NOMO-1 treated with dmso at 0.1 percent for 144 hours (cell line): ENCODE measurements around the gene TRMT6.
A peak's percentile ranks its signal among the peaks of the same experiment; 100 is the strongest.

Source experiments
- DNase-seq: peaks from one replicate; lab custom pipeline; 2025; ENCODE audit not compliant: unreplicated experiment; lab: John Stamatoyannopoulos, UW

Gene TRMT6

DNA sequence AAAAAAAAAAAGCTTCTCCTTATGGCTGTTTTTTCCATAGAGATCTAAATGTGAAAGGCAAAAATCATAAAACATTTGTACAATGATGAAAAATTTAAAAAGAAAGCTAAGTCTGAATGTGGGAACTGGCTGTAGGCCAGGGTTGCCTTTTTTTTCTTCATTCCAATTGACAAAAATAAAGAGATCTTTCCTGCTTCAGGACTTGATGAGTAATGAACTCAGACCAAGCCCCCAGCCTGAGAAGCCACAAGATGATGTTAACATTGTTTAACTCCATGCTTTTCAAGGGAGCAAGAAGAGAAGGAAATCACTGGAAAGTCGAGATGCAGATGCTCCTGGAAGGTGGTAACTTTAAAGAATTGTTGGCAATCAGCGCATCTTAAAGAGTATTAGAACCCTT is 41.4 kb downstream of the TRMT6 start:
- DNase-seq, result no peak

- DNase-seq, result no peak
Measured at GRCh38 chr20:5900908-5901307, 49.4 kb downstream of the TRMT6 start.

GRCh38 chr20:5899444-5899843 is 50.9 kb downstream of the TRMT6 start:
- no peak for DNase-seq

DNA sequence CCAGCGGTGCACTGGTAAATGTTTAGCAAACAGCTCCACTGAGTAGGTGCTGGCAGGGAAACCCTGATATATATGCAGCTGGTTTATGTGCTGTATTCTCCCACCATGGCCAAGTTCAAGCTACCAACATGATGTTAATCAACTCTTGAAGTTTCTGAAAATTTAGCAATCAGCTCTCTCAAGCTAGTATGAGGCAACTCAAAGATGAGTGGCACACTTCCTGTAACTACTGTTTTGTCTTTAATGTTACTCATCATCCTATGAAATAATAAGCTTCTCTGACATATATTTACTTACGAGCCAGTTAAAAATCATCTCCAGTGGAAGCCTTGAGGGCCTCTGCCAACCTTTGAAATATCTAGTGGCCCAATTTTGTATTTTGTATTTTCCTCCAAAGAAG is 54.7 kb downstream of the TRMT6 start:
- DNase-seq, result peak; percentile 20

GRCh38 chr20:5893621-5894020 is 56.7 kb downstream of the TRMT6 start:
- no peak for DNase-seq

DNA sequence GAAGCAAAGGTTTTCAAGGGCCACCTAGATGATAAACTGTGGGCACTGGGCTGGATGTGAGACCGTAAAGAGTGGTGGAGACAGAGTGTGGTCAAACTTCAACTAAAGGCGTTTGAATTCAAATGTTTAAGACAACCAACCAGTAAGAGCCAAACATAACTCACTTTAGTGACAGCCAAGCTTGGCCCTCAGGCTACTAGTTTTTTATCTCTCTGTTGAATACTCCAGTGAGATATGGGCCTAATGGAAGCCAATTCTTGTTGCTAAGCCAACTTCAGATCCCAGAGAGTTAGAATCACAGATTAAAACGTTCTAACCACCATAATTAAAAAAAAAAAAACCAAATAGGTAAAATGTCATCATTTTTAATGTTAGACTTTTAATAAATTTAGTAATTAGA is 57.3 kb downstream of the TRMT6 start:
- no peak for DNase-seq

GRCh38 chr20:5890773-5891441 is 59.4 kb downstream of the TRMT6 start:
- DNase-seq, result no peak

DNA sequence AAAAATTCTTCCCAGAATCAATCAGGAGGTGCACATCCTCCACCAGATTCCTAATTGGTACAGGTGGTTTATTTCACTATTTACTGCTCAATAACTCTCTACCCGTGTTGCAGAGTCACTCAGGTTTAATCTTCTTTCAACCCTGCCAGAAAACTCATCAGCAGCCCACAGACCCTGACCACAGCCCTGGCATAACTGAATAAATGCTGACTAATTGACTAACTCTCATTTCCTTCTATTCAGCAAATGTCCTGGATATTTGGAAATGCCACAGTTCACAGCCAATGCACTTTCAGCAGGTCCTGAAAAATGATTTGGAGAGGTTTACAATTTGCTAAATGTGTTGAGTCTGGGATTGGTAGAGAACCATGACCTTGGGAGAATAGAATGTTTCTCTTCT is 62.3 kb downstream of the TRMT6 start:
- no peak for DNase-seq

DNA sequence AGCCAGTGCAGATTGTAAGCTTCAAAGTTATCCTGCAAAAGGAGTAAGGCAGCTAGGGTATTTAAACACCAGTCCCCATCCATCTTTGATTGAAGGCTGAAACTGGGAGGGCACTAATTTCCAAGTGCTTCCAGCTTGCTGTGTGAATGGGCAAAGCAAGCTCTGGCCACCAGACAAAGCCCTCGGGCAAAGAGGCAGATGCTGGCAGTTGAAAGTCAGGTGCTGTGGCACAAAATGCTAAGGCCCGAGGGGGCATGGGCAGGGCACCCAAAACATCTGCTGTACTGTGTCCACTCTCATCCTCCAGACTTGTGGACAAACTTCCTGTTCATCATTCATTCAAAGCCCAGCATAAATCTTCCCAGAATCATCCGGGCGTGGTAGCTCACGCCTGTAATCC is 62.9 kb downstream of the TRMT6 start:
- no peak for DNase-seq
